Gastroesophageal sphincter (tissue), 4 donors: Measurements from ENCODE around the gene GZMB. TPM values are rescaled to one million over a fixed set of nuclear protein-coding genes. Genes with fewer than 3 reads are reported as not detected.

Experiments used
- ATAC-seq: fragments of 150-250 bp; one replicate; pipeline ENCODE4 v1.9.1; 2016; ENCODE audit warnings: mild to moderate bottlenecking, moderate library complexity
- H3K27ac ChIP-seq, 4 donors: fragments of 200-600 bp; sonication (generic) in 3 of 4; 1 replicate in 3 of 4; 2 replicates in 1 of 4; pipeline ENCODE4 v1.5.1; 2016 to 2019
- H3K27me3 ChIP-seq: fragments of 200-600 bp; sonication (generic); one replicate; pipeline ENCODE4 v1.5.1; 2019
- H3K36me3 ChIP-seq, 2 donors: fragments of 200-600 bp; sonication (generic); one replicate each; pipeline ENCODE4 v1.5.1; 2019; ENCODE audit warnings: control low read depth in 1 of 2
- H3K4me1 ChIP-seq, 3 donors: fragments of 200-600 bp; sonication (generic); 1 replicate in 2 of 3; 2 replicates in 1 of 3; pipeline ENCODE4 v1.5.1; 2016 to 2019; ENCODE audit warnings: control low read depth in 2 of 3
- H3K4me3 ChIP-seq, 2 donors: fragments of 200-600 bp; sonication (generic); one replicate each; pipeline ENCODE4 v1.5.1; 2019; ENCODE audit warnings: mild to moderate bottlenecking in 1 of 2, moderate library complexity in 1 of 2
- H3K9me3 ChIP-seq, 3 donors: fragments of 200-600 bp; sonication (generic); one replicate each; pipeline ENCODE4 v1.5.1; 2017 to 2019; ENCODE audit warnings: control low read depth in 2 of 3
- CTCF ChIP-seq, 4 experiments: fragments of 200-600 bp in 2 of 4; fragments of 450-650 bp in 2 of 4; sonication (generic) in 1 of 4; IDR thresholded peaks; one replicate each; pipeline ENCODE4 v1.5.1; 2017 to 2019; ENCODE audit warnings: antibody characterized with exemption in 4 of 4, mild to moderate bottlenecking in 2 of 4, moderate library complexity in 2 of 4
- EP300 ChIP-seq: sonication (generic); formaldehyde crosslinking; IDR thresholded peaks from one replicate; pipeline ENCODE4 v1.6.1; 2017; ENCODE audit warnings: antibody characterized with exemption, mild to moderate bottlenecking
- POLR2A ChIP-seq, 2 donors: fragments of 450-650 bp; IDR thresholded peaks; one replicate each; pipeline ENCODE4 v1.6.1; 2017; ENCODE audit warnings: antibody characterized with exemption in 2 of 2, mild to moderate bottlenecking in 2 of 2, moderate library complexity in 1 of 2
- POLR2AphosphoS5 ChIP-seq: sonication (generic); formaldehyde crosslinking; IDR thresholded peaks from one replicate; pipeline ENCODE4 v1.6.1; 2017; ENCODE audit warnings: antibody characterized with exemption
- WGBS, 2 donors: methylation state at CpG; one replicate each; pipeline ENCODE4 v1.1.5; 2018; ENCODE audit warnings: low coverage in 1 of 2; 5-methylcytosine and 5-hydroxymethylcytosine counted together
- total RNA-seq, 4 donors: library from RNA; depleted of rRNA; stranded (reverse); fragments of >200 nt; gene quantifications; one replicate each; pipeline ENCODE4 v1.1.0, GENCODE V29; 2016

The GZMB gene
- total RNA-seq, 4 donors from 2014 or later = 2.0 to 2.9 TPM; not detected in 2

GRCh38 chr14:24631749-24632335 is 2.1 kb downstream of the GZMB start:
- no peaks in the 10 kb centered on the region for H3K4me1 ChIP-seq
- H3K27me3 ChIP-seq = no peaks in the 10 kb centered on the region
- no peak overlapping the region for H3K4me3 ChIP-seq
- H3K27ac ChIP-seq = no peak overlapping the region
- WGBS, 2 donors = 96% methylated on average over 3 to 5 of the region's 11 CpGs
- no peak for ATAC-seq
- no peaks in the 10 kb centered on the region for H3K36me3 ChIP-seq
- TF ChIP-seq EP300 = no peak
- no peak for TF ChIP-seq CTCF (IDR thresholded peaks at IDR 0.05)
- TF ChIP-seq POLR2AphosphoS5 = no peak
- no peak for TF ChIP-seq POLR2A (IDR thresholded peaks at IDR 0.05)
- no peaks in the 10 kb centered on the region for H3K9me3 ChIP-seq

- TF ChIP-seq POLR2A (IDR thresholded peaks at IDR 0.05) (no peak), EP300 (no peak), CTCF (IDR thresholded peaks at IDR 0.05) (no peak), POLR2AphosphoS5 (no peak)
- ATAC-seq = no peak
Measured at GRCh38 chr14:24630872-24631477, 3.0 kb downstream of the GZMB start.

GRCh38 chr14:24630087-24630871 is 3.7 kb downstream of the GZMB start:
- H3K27me3 ChIP-seq = no peaks in the 10 kb centered on the region
- WGBS, 2 donors = 36 to 86% methylated on average over 1 to 3 of the region's 3 CpGs
- TF ChIP-seq POLR2AphosphoS5 (no peak), POLR2A (IDR thresholded peaks at IDR 0.05) (no peak), CTCF (IDR thresholded peaks at IDR 0.05) (no peak), EP300 (no peak)
- H3K36me3 ChIP-seq = no peaks in the 10 kb centered on the region
- no peaks in the 10 kb centered on the region for H3K4me1 ChIP-seq
- H3K4me3 ChIP-seq = no peak overlapping the region
- ATAC-seq = no peak
- no peaks in the 10 kb centered on the region for H3K9me3 ChIP-seq
- no peak overlapping the region for H3K27ac ChIP-seq

More at GRCh38 chr14:24630872-24631477, 3.0 kb downstream of the GZMB start:
- 49 to 59% methylated on average over 3 to 6 of the region's 10 CpGs for WGBS, 2 donors
- no peaks in the 10 kb centered on the region for H3K4me1 ChIP-seq
- no peaks in the 10 kb centered on the region for H3K27me3 ChIP-seq
- no peak overlapping the region for H3K4me3 ChIP-seq
- H3K27ac ChIP-seq = no peak overlapping the region
- H3K36me3 ChIP-seq = no peaks in the 10 kb centered on the region
- H3K9me3 ChIP-seq = no peaks in the 10 kb centered on the region

- no peaks in the 10 kb centered on the region for H3K36me3 ChIP-seq
Measured at GRCh38 chr14:24629521-24629920, 4.5 kb downstream of the GZMB start.

More at GRCh38 chr14:24629521-24629920, 4.5 kb downstream of the GZMB start:
- no peaks in the 10 kb centered on the region for H3K9me3 ChIP-seq
- no peaks in the 10 kb centered on the region for H3K4me1 ChIP-seq
- H3K27ac ChIP-seq = no peak overlapping the region
- no peaks in the 10 kb centered on the region for H3K27me3 ChIP-seq
- TF ChIP-seq POLR2AphosphoS5 = no peak
- TF ChIP-seq POLR2A (IDR thresholded peaks at IDR 0.05) = no peak
- TF ChIP-seq CTCF (IDR thresholded peaks at IDR 0.05) = no peak
- TF ChIP-seq EP300 = no peak
- no peak overlapping the region for H3K4me3 ChIP-seq
- WGBS, 2 donors = 84 to 86% methylated on average over 6 of the region's 6 CpGs
- no peak for ATAC-seq
